HL-60/S4 treated with phorbol 12-myristate 13-acetate at 8.2 ng/mL for 4 days and 3 days (cell line): ENCODE results near the gene COMTD1.
"Not testable (repeated sequence)": the region's sequence is repeated elsewhere in the genome, so short reads cannot be mapped to it uniquely, and the experiment has no call there.

ENCODE experiments used
- in situ Hi-C: fragments of 300-500 bp; cut with MboI; formaldehyde crosslinking; loops from 2 replicates; pipeline ENCODE4 v1.15.0; 2022; ENCODE audit warnings: low sequenced_read_pairs

The COMTD1 gene

GRCh38 chr10:75201793-75202307 is 33.9 kb downstream of the COMTD1 start:
- in situ Hi-C loops, result no loop called here

GRCh38 chr10:75199949-75200348 is 35.8 kb downstream of the COMTD1 start:
- in situ Hi-C loops, result not testable (repeated sequence)

GRCh38 chr10:75197906-75198305 is 37.9 kb downstream of the COMTD1 start:
- in situ Hi-C loops, result no loop called here

GRCh38 chr10:75197066-75197465 is 38.7 kb downstream of the COMTD1 start:
- in situ Hi-C loops, result no loop called here

GRCh38 chr10:75195035-75195763 is 40.6 kb downstream of the COMTD1 start:
- in situ Hi-C loops, result no loop called here

- in situ Hi-C loops, result not testable (repeated sequence)
These were observed 41.1 kb downstream of the COMTD1 start for GRCh38 chr10:75194625-75195024.

- in situ Hi-C loops, result no loop called here
These were observed 43.8 kb downstream of the COMTD1 start for GRCh38 chr10:75191821-75192568.

GRCh38 chr10:75189266-75190096 is 46.3 kb downstream of the COMTD1 start:
- in situ Hi-C loops, result no loop called here

GRCh38 chr10:75188522-75188921 is 47.2 kb downstream of the COMTD1 start:
- in situ Hi-C loops, result not testable (repeated sequence)

- in situ Hi-C loops, result no loop called here
These were observed 47.8 kb downstream of the COMTD1 start for GRCh38 chr10:75187961-75188426.

- in situ Hi-C loops, result no loop called here
These were observed 49.4 kb downstream of the COMTD1 start for GRCh38 chr10:75186310-75186709.
